Measurements from ENCODE around the gene SCG3.

DNA sequence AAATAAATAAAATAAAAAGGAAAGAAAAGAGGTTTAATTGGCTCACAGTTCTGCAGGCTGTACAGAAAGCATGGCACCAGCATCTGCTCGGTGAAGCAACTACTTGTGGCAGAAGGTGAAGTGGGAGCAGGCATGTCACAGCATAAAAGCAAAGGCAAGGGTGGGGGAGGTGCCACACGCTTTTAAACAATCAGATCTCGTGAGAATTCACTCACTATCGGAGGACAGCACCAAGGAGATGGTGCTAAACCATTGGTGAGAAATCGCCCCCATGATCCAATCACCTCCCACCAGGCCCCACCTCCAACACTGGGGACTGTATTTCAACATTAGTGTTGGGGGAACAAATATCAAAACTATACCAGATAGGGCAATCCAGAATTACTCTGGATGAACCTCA, 15.3 kb downstream of the SCG3 start:
- no peak for TF ChIP-seq POLR2AphosphoS5 (IDR thresholded peaks at IDR 0.05)
- TF ChIP-seq, protein P1, sequence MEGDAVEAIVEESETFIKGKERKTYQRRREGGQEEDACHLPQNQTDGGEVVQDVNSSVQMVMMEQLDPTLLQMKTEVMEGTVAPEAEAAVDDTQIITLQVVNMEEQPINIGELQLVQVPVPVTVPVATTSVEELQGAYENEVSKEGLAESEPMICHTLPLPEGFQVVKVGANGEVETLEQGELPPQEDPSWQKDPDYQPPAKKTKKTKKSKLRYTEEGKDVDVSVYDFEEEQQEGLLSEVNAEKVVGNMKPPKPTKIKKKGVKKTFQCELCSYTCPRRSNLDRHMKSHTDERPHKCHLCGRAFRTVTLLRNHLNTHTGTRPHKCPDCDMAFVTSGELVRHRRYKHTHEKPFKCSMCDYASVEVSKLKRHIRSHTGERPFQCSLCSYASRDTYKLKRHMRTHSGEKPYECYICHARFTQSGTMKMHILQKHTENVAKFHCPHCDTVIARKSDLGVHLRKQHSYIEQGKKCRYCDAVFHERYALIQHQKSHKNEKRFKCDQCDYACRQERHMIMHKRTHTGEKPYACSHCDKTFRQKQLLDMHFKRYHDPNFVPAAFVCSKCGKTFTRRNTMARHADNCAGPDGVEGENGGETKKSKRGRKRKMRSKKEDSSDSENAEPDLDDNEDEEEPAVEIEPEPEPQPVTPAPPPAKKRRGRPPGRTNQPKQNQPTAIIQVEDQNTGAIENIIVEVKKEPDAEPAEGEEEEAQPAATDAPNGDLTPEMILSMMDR (IDR thresholded peaks at IDR 0.05): no peak
- no peak for TF ChIP-seq POLR2A (IDR thresholded peaks at IDR 0.05; ENCODE audit: low read depth)
- TF ChIP-seq EP300 (IDR thresholded peaks at IDR 0.05): no peak
